HG02798 (cell line): ENCODE results near the gene LRRC75A.
"Not testable (repeated sequence)": the region's sequence is repeated elsewhere in the genome, so short reads cannot be mapped to it uniquely, and the experiment has no call there.

Experiments
- ATAC-seq: cut with Tn5 transposase; IDR thresholded peaks from one replicate; pipeline ENCODE4 v1.9.1; 2021; ENCODE audit warnings: mild to moderate bottlenecking; ENCODE audit not compliant: unreplicated experiment, poor library complexity

The LRRC75A gene

DNA sequence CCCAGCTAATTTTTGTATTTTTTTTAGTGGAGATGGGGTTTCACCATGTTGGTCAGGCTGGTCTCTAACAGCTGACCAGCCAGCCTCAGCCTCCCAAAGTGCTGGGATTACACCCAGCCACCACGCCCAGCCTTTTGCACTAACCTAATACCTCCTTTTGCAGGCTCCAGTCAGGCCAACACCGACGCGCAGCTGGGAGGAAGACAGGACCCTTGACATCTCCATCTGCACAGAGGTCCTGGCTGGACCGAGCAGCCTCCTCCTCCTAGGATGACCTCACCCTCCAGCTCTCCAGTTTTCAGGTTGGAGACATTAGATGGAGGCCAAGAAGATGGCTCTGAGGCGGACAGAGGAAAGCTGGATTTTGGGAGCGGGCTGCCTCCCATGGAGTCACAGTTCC lies 74.6 kb downstream of the LRRC75A start:
- ATAC-seq = no peak

DNA sequence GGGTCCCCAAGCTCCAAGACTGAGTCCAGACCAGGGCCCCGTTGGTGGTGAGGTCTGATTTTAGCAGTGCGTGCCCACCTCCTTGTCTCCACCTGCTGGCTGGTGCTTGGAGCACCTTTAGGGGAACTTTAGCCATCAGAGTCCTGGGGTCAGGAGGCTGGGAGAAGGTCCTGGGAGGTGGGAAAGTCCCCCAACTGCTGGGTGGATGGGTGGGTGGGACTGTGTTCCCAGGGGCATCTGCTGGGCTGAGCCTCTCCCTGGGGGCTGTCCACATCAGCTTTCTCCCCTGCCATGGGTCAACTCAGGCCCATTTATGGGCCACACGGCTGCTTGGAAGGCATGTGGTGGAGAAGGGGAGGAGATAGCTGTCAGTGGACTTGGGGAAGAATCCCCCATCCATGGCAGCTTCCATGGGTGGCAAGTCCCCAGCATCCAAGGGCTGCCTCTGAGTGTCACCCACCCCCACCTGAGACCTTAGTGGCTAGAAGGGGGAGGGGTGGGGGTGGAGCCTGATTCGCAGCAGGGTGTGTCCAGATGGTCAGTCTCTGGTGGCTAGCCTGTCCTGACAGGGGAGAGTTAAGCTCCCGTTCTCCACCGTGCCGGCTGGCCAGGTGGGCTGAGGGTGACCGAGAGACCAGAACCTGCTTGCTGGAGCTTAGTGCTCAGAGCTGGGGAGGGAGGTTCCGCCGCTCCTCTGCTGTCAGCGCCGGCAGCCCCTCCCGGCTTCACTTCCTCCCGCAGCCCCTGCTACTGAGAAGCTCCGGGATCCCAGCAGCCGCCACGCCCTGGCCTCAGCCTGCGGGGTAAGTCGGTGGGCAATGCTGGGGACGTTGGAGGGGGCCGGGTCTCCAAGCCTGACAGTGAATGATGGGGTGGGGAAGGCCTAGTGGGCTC lies 76.7 kb downstream of the LRRC75A start, which contains the start of gene TRPV2:
TRPV2 (plus strand) TSS at position 541 of the 894 bp plus-strand sequence. CDS start 2,098 bp downstream, outside the sequence.
- ATAC-seq = peak; percentile 54

GRCh38 chr17:16407911-16408588 lies 83.9 kb downstream of the LRRC75A start:
- peak; percentile 87 for ATAC-seq

GRCh38 chr17:16406742-16407674 lies 85.0 kb downstream of the LRRC75A start:
- no peak for ATAC-seq

DNA sequence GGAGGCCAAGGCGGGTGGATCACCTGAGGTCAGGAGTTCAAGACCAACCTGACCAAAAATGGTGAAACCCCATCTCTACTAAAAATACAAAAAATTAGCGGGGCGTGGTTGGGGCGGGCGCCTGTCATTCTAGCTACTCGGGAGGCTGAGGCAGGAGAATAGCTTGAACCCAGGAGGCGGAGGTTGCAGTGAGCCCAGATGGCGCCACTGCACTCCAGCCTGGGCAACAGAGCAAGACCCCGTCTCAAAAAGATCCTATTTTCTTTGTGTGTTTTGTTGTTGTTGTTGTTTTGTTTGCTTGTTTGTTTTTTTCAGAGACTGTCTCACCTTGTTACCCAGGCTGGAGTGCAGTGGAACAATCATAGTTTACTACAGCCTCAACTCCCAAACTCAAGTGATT lies 88.1 kb downstream of the LRRC75A start:
- ATAC-seq = not testable (repeated sequence)

DNA sequence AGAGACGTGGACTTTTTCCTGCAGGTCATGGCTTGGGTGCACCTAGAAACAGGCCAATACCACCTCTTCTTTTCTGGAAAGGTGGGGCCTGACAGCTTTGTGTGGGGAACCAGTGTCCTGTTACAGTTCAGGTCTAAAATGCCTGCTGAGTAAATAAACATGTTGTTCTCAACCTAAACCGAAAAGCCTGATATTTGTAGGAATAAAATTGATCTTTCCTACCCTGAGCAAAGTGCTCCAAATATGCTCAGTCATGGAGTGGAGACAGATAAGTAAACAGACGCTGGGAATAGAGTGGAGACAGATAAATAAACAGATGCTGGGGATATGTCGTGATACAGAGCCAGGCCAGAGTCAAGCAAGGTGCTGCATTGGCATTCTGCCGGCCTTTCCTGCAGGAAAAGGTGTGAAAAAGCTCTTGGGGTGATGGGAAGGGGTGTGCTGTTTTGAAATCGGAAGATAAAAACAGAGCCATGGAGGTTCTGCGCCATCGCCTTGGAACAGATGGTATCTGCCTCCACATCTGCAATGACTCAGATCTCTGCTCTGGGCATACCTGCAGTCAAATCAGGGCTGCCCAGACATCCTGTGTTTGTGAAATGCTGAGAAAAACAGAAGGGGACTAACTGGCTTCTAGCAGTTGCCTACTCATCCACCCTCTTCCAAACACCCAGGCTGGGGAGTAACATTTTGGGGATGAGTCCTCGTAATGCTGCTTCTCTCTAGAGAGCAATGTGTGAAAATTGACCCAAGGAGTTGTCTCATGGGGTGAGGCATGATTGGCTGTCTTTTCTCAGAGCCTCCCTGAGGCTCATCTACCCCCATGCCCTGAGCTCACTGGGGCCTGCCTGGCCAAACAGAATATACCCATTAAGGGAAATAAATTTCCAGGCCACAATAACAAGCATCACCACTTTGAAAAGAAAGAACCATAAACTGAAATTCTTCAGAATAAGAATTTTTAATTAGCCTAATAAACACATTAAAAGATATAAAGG lies 93.4 kb downstream of the LRRC75A start:
- ATAC-seq = peak; percentile 64

GRCh38 chr17:16396693-16397092 lies 95.3 kb downstream of the LRRC75A start:
- not testable (repeated sequence) for ATAC-seq

- ATAC-seq = not testable (repeated sequence)
Measured at GRCh38 chr17:16395887-16396286, 96.1 kb downstream of the LRRC75A start.

- not testable (repeated sequence) for ATAC-seq
Measured at GRCh38 chr17:16392491-16392890, 99.5 kb downstream of the LRRC75A start.
